Measurements from ENCODE around the gene SH3TC1. TPM values are rescaled to one million over a fixed set of nuclear protein-coding genes. Genes with fewer than 3 reads are reported as not detected.

SH3TC1 gene
- total RNA-seq, 5 donors from 2014 or later (not counting 1 experiment from before 2014, with no cell fraction given): 24.6 to 103 (median 40.3) TPM

DNA sequence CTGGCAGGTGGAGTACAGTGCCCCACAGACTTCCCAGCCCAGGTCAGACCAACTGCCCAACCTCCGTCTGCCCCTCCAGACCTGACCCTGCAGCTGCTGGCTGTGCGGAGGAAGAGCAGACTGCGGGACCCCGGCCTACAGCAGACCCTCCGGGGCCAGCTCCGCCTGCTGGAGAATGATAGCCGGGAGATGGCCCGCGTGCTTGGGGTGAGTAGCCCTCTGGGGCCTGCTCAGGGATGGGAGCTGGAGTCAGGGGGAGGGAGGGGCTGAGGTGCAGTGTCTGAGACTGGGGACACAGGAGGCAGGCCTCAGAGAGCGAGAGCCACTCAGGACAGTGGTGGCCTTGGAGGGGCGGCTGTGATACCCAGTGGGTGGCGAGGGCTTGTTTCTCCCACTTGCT, 13.5 kb downstream of the SH3TC1 start:
- ATAC-seq (replicated peaks in 1 of 4) (no peak), DNase-seq (no peak)
- peaks cover 26% of the 10 kb centered on the region for H3K36me3 Mint-ChIP-seq
- ChIA-PET POLR2A (interaction anchor here in 1 of 2 donors (0.7 kb wide), 1 partner anchor 16 kb away, joined by 3 read pairs; no protein-coding TSS in a partner anchor), CTCF (no interaction called here)
- Histone ChIP-seq H3K27ac (ENCODE audit: low read length) (no peak overlapping the region), H3K4me3 (ENCODE audit: control insufficient read depth in 1 of 2, extremely low read depth in 1 of 2, low read length in 1 of 2) (no peak overlapping the region), H3K27me3 (replicated peaks in 1 of 2; ENCODE audit: control insufficient read depth in 2 of 2, extremely low read depth in 1 of 2, insufficient read depth in 2 of 2, low read length in 1 of 2) (no peaks in the 10 kb centered on the region), H3K4me1 (ENCODE audit: control insufficient read depth in 1 of 2, extremely low read depth in 1 of 2, insufficient read depth in 2 of 2, low read length in 2 of 2) (no peaks in the 10 kb centered on the region), H3K36me3 (ENCODE audit: control insufficient read depth in 2 of 2, extremely low read depth in 1 of 2, insufficient read depth in 1 of 2, low read length in 1 of 2) (peaks cover 7 to 17% of the 10 kb centered on the region in 2 donors), H3K9me3 (no peaks in the 10 kb centered on the region)
- H3K4me3 Mint-ChIP-seq: no peak overlapping the region
- peaks cover 0 to 1% (median 0%) of the 10 kb centered on the region in 3 donors for H3K4me1 Mint-ChIP-seq
- no peaks in the 10 kb centered on the region for H3K27me3 Mint-ChIP-seq
- WGBS (ENCODE audit: insufficient coverage): 96% methylated on average over 9 of the region's 12 CpGs
- H3K9me3 Mint-ChIP-seq: no peaks in the 10 kb centered on the region
- no peak overlapping the region for H3K27ac Mint-ChIP-seq

GRCh38 chr4:8213121-8213520, 14.0 kb downstream of the SH3TC1 start:
- Mint-ChIP-seq H3K4me1 (peaks cover 0 to 3% (median 0%) of the 10 kb centered on the region in 3 donors), H3K4me3 (no peak overlapping the region), H3K27ac (no peak overlapping the region), H3K36me3 (peaks cover 28% of the 10 kb centered on the region), H3K27me3 (no peaks in the 10 kb centered on the region), H3K9me3 (no peaks in the 10 kb centered on the region)
- H3K27me3 ChIP-seq (replicated peaks in 1 of 2; ENCODE audit: control insufficient read depth in 2 of 2, extremely low read depth in 1 of 2, insufficient read depth in 2 of 2, low read length in 1 of 2): no peaks in the 10 kb centered on the region
- H3K36me3 ChIP-seq (ENCODE audit: control insufficient read depth in 2 of 2, extremely low read depth in 1 of 2, insufficient read depth in 1 of 2, low read length in 1 of 2): peaks cover 7 to 18% of the 10 kb centered on the region in 2 donors
- ChIA-PET POLR2A (no interaction called here), CTCF (no interaction called here)
- 83% methylated on average over 6 of the region's 7 CpGs for WGBS (ENCODE audit: insufficient coverage)
- no peak overlapping the region for H3K27ac ChIP-seq (ENCODE audit: low read length)
- ATAC-seq (replicated peaks in 1 of 4) (no peak), DNase-seq (no peak)
- no peak overlapping the region for H3K4me3 ChIP-seq (ENCODE audit: control insufficient read depth in 1 of 2, extremely low read depth in 1 of 2, low read length in 1 of 2)
- H3K9me3 ChIP-seq: no peaks in the 10 kb centered on the region
- no peaks in the 10 kb centered on the region for H3K4me1 ChIP-seq (ENCODE audit: control insufficient read depth in 1 of 2, extremely low read depth in 1 of 2, insufficient read depth in 2 of 2, low read length in 2 of 2)

GRCh38 chr4:8214136-8214535, 15.0 kb downstream of the SH3TC1 start:
- peaks cover 0 to 7% (median 0%) of the 10 kb centered on the region in 3 donors for H3K4me1 Mint-ChIP-seq
- DNase-seq (no peak), ATAC-seq (replicated peaks in 1 of 4) (no peak)
- H3K27ac Mint-ChIP-seq: no peak overlapping the region
- Histone ChIP-seq H3K4me3 (ENCODE audit: control insufficient read depth in 1 of 2, extremely low read depth in 1 of 2, low read length in 1 of 2) (no peak overlapping the region), H3K4me1 (ENCODE audit: control insufficient read depth in 1 of 2, extremely low read depth in 1 of 2, insufficient read depth in 2 of 2, low read length in 2 of 2) (no peaks in the 10 kb centered on the region), H3K27me3 (replicated peaks in 1 of 2; ENCODE audit: control insufficient read depth in 2 of 2, extremely low read depth in 1 of 2, insufficient read depth in 2 of 2, low read length in 1 of 2) (no peaks in the 10 kb centered on the region), H3K9me3 (no peaks in the 10 kb centered on the region), H3K27ac (ENCODE audit: low read length) (no peak overlapping the region), H3K36me3 (ENCODE audit: control insufficient read depth in 2 of 2, extremely low read depth in 1 of 2, insufficient read depth in 1 of 2, low read length in 1 of 2) (peaks cover 7 to 18% of the 10 kb centered on the region in 2 donors)
- POLR2A ChIA-PET: no interaction called here
- 88% methylated on average over 12 of the region's 13 CpGs for WGBS (ENCODE audit: insufficient coverage)
- H3K27me3 Mint-ChIP-seq: no peaks in the 10 kb centered on the region
- H3K9me3 Mint-ChIP-seq: no peaks in the 10 kb centered on the region
- peaks cover 24% of the 10 kb centered on the region for H3K36me3 Mint-ChIP-seq
- H3K4me3 Mint-ChIP-seq: no peak overlapping the region
- CTCF ChIA-PET: interaction anchor here in 1 of 2 donors (0.6 kb wide), 1 partner anchor 40 kb away, joined by 3 read pairs; no protein-coding TSS in a partner anchor

GRCh38 chr4:8215001-8215427, 15.9 kb downstream of the SH3TC1 start:
- ATAC-seq (replicated peaks in 1 of 4): no peak
- Mint-ChIP-seq H3K4me3 (no peak overlapping the region), H3K27ac (no peak overlapping the region), H3K4me1 (peaks cover 0 to 9% (median 0%) of the 10 kb centered on the region in 3 donors), H3K9me3 (no peaks in the 10 kb centered on the region), H3K27me3 (no peaks in the 10 kb centered on the region), H3K36me3 (peaks cover 28% of the 10 kb centered on the region)
- Histone ChIP-seq H3K36me3 (ENCODE audit: control insufficient read depth in 2 of 2, extremely low read depth in 1 of 2, insufficient read depth in 1 of 2, low read length in 1 of 2) (peaks cover 5 to 14% of the 10 kb centered on the region in 2 donors), H3K9me3 (no peaks in the 10 kb centered on the region), H3K4me1 (ENCODE audit: control insufficient read depth in 1 of 2, extremely low read depth in 1 of 2, insufficient read depth in 2 of 2, low read length in 2 of 2) (no peaks in the 10 kb centered on the region), H3K4me3 (ENCODE audit: control insufficient read depth in 1 of 2, extremely low read depth in 1 of 2, low read length in 1 of 2) (no peak overlapping the region), H3K27me3 (replicated peaks in 1 of 2; ENCODE audit: control insufficient read depth in 2 of 2, extremely low read depth in 1 of 2, insufficient read depth in 2 of 2, low read length in 1 of 2) (no peaks in the 10 kb centered on the region), H3K27ac (ENCODE audit: low read length) (no peak overlapping the region)
- ChIA-PET POLR2A (no interaction called here), CTCF (no interaction called here)
- WGBS (ENCODE audit: insufficient coverage): 81% methylated on average over 6 of the region's 12 CpGs
- DNase-seq: no peak

DNA sequence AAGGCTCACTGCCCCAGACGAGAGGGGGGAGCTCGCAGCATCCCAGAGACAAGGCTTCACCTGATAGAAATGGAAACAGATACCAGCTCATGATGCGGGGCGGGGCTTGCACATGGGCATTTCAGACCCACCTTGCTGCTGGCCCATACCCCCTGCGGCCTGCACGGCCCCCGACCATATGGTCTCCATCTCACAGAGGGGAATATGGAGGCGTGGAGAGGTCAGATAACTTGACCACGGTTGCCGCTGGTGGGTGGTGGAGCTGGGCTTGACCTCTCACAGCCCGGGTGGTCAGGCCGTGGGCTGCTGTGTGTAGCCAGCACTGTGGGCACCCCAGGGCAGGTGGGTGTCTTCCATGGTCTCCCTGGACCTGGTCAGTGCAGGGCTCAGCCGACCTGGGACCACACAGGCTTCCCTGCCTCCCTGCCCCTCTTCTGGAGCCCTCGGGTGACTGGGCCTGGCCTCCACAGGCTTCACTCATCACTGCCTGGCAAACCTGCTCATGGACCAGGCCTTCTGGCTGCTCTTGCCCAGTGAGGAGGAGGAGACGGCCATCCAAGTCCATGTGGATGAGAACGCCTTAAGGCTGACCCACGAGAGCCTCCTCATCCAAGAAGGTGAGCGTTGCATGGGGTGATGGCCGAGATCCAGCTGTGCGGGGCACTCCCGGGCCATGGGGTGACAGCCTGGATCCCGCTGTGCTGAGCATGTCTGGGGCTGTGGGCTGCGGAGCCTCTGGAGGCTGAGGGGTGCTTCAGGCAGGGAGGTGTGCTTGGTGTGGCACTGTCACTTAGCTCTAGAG, 16.8 kb downstream of the SH3TC1 start:
- DNase-seq: no peak

GRCh38 chr4:8216443-8217245, 17.6 kb downstream of the SH3TC1 start:
- WGBS (ENCODE audit: insufficient coverage): 93% methylated on average over 23 of the region's 28 CpGs
- no peaks in the 10 kb centered on the region for H3K27me3 Mint-ChIP-seq
- H3K36me3 Mint-ChIP-seq: peaks cover 37% of the 10 kb centered on the region
- ATAC-seq (replicated peaks in 1 of 4) (no peak), DNase-seq (no peak)
- ChIA-PET CTCF (no interaction called here), POLR2A (no interaction called here)
- Histone ChIP-seq H3K4me1 (ENCODE audit: control insufficient read depth in 1 of 2, extremely low read depth in 1 of 2, insufficient read depth in 2 of 2, low read length in 2 of 2) (peaks cover 1 to 4% of the 10 kb centered on the region in 2 experiments), H3K9me3 (no peaks in the 10 kb centered on the region), H3K36me3 (ENCODE audit: control insufficient read depth in 2 of 2, extremely low read depth in 1 of 2, insufficient read depth in 1 of 2, low read length in 1 of 2) (peaks cover 8 to 18% of the 10 kb centered on the region in 2 donors), H3K27me3 (replicated peaks in 1 of 2; ENCODE audit: control insufficient read depth in 2 of 2, extremely low read depth in 1 of 2, insufficient read depth in 2 of 2, low read length in 1 of 2) (no peaks in the 10 kb centered on the region), H3K27ac (ENCODE audit: low read length) (no peak overlapping the region), H3K4me3 (ENCODE audit: control insufficient read depth in 1 of 2, extremely low read depth in 1 of 2, low read length in 1 of 2) (no peak overlapping the region)
- no peak overlapping the region for H3K27ac Mint-ChIP-seq
- no peak overlapping the region for H3K4me3 Mint-ChIP-seq
- peaks cover 7 to 25% (median 14%) of the 10 kb centered on the region in 3 donors for H3K4me1 Mint-ChIP-seq
- no peaks in the 10 kb centered on the region for H3K9me3 Mint-ChIP-seq

More for the DNA sequence above, 16.8 kb downstream of the SH3TC1 start:
- Mint-ChIP-seq H3K27ac (no peak overlapping the region), H3K9me3 (no peaks in the 10 kb centered on the region), H3K4me3 (no peak overlapping the region), H3K36me3 (peaks cover 35% of the 10 kb centered on the region), H3K27me3 (no peaks in the 10 kb centered on the region), H3K4me1 (peaks cover 0 to 17% (median 6%) of the 10 kb centered on the region in 3 donors)
- peaks cover 8 to 18% of the 10 kb centered on the region in 2 donors for H3K36me3 ChIP-seq (ENCODE audit: control insufficient read depth in 2 of 2, extremely low read depth in 1 of 2, insufficient read depth in 1 of 2, low read length in 1 of 2)
- no peak for ATAC-seq (replicated peaks in 1 of 4)
- WGBS (ENCODE audit: insufficient coverage): 89% methylated on average over 18 of the region's 23 CpGs
- H3K4me3 ChIP-seq (ENCODE audit: control insufficient read depth in 1 of 2, extremely low read depth in 1 of 2, low read length in 1 of 2): no peak overlapping the region
- no peak overlapping the region for H3K27ac ChIP-seq (ENCODE audit: low read length)
- ChIA-PET POLR2A (no interaction called here), CTCF (no interaction called here)
- H3K4me1 ChIP-seq (ENCODE audit: control insufficient read depth in 1 of 2, extremely low read depth in 1 of 2, insufficient read depth in 2 of 2, low read length in 2 of 2): peaks cover 0 to under 1% of the 10 kb centered on the region in 2 experiments
- no peaks in the 10 kb centered on the region for H3K9me3 ChIP-seq
- H3K27me3 ChIP-seq (replicated peaks in 1 of 2; ENCODE audit: control insufficient read depth in 2 of 2, extremely low read depth in 1 of 2, insufficient read depth in 2 of 2, low read length in 1 of 2): no peaks in the 10 kb centered on the region

All from T-cell (primary cell).